ENCODE measurements around the gene VWC2.

DNA sequence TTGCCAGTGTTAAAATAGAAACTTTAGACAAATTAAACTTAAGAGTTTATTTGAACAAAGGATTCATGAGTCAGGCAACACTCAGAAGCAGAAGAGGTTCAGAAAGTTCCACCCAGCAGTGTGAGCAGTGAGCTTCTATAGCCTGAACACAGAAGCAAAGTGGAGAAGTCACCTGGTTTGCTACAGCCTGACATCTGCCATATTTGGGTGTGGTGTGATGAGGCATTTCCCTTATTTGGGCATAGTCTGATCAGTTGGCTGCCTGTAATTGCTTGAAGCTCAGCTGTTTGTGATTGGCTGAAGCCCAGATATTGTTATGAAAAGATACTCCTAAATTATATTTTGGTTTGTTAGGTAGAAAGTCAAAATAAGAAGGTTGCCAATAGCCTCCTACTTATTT is 39.1 kb downstream of the VWC2 start:
- TF ChIP-seq, protein P1, sequence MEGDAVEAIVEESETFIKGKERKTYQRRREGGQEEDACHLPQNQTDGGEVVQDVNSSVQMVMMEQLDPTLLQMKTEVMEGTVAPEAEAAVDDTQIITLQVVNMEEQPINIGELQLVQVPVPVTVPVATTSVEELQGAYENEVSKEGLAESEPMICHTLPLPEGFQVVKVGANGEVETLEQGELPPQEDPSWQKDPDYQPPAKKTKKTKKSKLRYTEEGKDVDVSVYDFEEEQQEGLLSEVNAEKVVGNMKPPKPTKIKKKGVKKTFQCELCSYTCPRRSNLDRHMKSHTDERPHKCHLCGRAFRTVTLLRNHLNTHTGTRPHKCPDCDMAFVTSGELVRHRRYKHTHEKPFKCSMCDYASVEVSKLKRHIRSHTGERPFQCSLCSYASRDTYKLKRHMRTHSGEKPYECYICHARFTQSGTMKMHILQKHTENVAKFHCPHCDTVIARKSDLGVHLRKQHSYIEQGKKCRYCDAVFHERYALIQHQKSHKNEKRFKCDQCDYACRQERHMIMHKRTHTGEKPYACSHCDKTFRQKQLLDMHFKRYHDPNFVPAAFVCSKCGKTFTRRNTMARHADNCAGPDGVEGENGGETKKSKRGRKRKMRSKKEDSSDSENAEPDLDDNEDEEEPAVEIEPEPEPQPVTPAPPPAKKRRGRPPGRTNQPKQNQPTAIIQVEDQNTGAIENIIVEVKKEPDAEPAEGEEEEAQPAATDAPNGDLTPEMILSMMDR (conservative IDR thresholded peaks at IDR 0.05 in 1 of 2, IDR thresholded peaks at IDR 0.05 in 1 of 2; ENCODE audit: low read depth in 1 of 2, low read length in 2 of 2), result no peak
- no peak for TF ChIP-seq EZH2 (IDR thresholded peaks at IDR 0.05; ENCODE audit: low read length, missing control alignments)
